ENCODE results near the gene RIMBP2.

RIMBP2 gene

GRCh38 chr12:130675791-130676190, 40.3 kb downstream of the RIMBP2 start:
- no peak for TF ChIP-seq CTCF (IDR thresholded peaks at IDR 0.05; ENCODE audit: low read depth, low read length)
- no peak for DNase-seq (ENCODE audit: extremely low read depth, low read depth)

DNA sequence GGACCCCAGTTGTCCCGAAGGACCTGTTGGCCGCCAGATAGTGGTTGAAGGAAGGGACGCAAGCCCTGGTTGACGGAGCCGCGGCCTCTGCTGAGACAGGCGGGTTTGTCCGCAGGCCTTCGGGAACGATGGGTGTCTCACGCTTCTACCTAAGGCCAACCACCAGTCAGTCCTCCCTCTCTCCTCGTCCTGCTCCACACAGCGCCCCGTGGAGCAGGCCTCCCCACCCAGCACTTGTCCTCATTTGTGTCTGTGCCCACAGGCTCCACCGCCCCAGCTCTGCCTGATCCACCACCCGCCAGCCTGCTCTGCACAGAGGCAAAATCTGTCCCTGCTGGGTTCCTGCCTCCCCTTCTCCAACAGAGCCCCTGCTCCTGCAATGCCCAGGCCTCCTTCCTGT, 41.0 kb downstream of the RIMBP2 start:
- no peak for TF ChIP-seq CTCF (IDR thresholded peaks at IDR 0.05; ENCODE audit: low read depth, low read length)

GRCh38 chr12:130674676-130675075, 41.4 kb downstream of the RIMBP2 start:
- DNase-seq (ENCODE audit: extremely low read depth, low read depth) = no peak
- TF ChIP-seq CTCF (IDR thresholded peaks at IDR 0.05; ENCODE audit: low read depth, low read length) = no peak

More for the DNA sequence above, 41.0 kb downstream of the RIMBP2 start:
- DNase-seq (ENCODE audit: extremely low read depth, low read depth) = no peak

DNA sequence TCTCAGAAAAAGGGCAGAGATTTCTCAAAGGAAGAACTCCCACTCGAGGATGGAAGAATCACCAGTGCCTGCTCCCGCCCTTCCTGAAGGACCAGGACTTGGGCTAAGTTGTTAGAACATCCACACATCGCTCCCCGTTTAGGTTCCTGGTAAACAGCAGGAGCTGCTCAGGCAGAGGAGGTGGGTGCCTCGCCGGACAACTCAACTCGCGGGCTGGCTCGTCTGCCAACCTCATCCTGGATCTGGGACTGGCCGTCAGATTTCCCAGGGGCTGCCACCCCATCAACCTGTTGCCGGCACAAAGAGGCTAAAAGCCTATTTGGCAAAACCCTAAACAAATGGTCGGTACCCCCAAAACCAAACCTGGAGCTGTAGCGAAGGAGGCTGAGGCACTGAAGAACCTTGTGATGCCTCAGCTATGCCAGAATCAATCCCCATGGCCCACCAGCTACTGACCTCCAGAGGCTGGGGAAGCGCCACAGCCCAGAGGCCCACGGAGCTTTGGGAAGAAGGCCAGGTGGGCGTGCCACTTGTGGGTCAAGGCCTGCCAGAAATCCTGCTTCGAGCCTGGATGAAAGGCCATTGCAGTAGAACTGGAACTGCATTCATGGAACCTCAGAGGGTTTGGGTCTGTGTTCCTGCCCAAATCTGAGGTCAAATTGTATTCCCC, 42.9 kb downstream of the RIMBP2 start:
- DNase-seq (ENCODE audit: extremely low read depth, low read depth) = no peak
- TF ChIP-seq CTCF (IDR thresholded peaks at IDR 0.05; ENCODE audit: low read depth, low read length) = no peak

GRCh38 chr12:130672089-130672820, 43.8 kb downstream of the RIMBP2 start:
- DNase-seq (ENCODE audit: extremely low read depth, low read depth) = no peak
- no peak for TF ChIP-seq CTCF (IDR thresholded peaks at IDR 0.05; ENCODE audit: low read depth, low read length)

- DNase-seq (ENCODE audit: extremely low read depth, low read depth) = no peak
- TF ChIP-seq CTCF (IDR thresholded peaks at IDR 0.05; ENCODE audit: low read depth, low read length) = no peak
These were observed 44.5 kb downstream of the RIMBP2 start for GRCh38 chr12:130671556-130671955.

GRCh38 chr12:130669797-130670196, 46.3 kb downstream of the RIMBP2 start:
- no peak for DNase-seq (ENCODE audit: extremely low read depth, low read depth)
- no peak for TF ChIP-seq CTCF (IDR thresholded peaks at IDR 0.05; ENCODE audit: low read depth, low read length)
